Measurements from ENCODE around the gene CABS1. TPM values are rescaled to one million over a fixed set of nuclear protein-coding genes. Genes with fewer than 3 reads are reported as not detected.

Gene CABS1
- total and polyA plus RNA-seq, 2 of the 8 experiments (the other 6 are each of a cell fraction or from before 2014, with no cell fraction given): 0.03 TPM; not detected in 1

DNA sequence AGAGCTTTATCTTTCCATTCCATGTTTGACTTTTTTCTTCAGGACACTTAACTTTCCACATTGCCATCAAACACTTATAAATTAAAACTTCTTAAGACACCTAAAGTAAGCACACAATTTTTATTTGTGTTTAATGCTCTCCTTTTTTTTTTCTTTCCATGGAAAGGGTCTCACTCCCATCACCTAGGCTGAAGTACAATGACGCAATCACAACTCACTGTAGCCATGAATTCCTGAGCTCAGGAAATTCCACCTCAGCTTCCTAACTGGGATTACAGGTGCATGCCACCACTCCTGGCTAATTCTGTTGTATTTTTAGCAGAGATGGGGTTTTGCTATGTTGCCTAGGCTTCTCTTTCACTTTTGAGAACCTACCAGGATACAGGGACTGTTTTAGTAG lies 33.0 kb downstream of the CABS1 start:
- no peaks in the 10 kb centered on the region for H3K79me1 ChIP-seq (ENCODE audit: low read depth, low read length)
- H3K79me2 ChIP-seq (ENCODE audit: control insufficient read depth in 1 of 2, insufficient read depth in 2 of 2, low read length in 2 of 2): no peaks in the 10 kb centered on the region
- H4K20me1 ChIP-seq (replicated peaks in 1 of 2; ENCODE audit: control insufficient read depth in 1 of 2, insufficient read depth in 2 of 2, low read length in 2 of 2): no peaks in the 10 kb centered on the region
- no peak overlapping the region for H3K27ac ChIP-seq (ENCODE audit: low read depth, low read length)
- H2AFZ ChIP-seq (ENCODE audit: low read length): no peak overlapping the region
- no peak overlapping the region for H3K4ac ChIP-seq (replicated peaks; ENCODE audit: insufficient read length, low read depth, low read length)
- H3K23me2 ChIP-seq (ENCODE audit: low read depth, low read length): no peaks in the 10 kb centered on the region
- H2BK5ac ChIP-seq (ENCODE audit: low read depth, low read length): no peak overlapping the region
- H3K18ac ChIP-seq (ENCODE audit: extremely low read depth, low read length): no peak overlapping the region
- CTCF ChIA-PET (ENCODE audit: partially characterized antibody): interaction anchor here (0.7 to 1.6 kb wide), 4 partner anchors 24 to 184 kb away, joined by 3 to 5 read pairs (median 3); no protein-coding TSS in a partner anchor
- H3K23ac ChIP-seq (ENCODE audit: insufficient read length): no peak overlapping the region
- TF ChIP-seq TAF7 (optimal IDR thresholded peaks at IDR 0.05; ENCODE audit: borderline replicate concordance, low read depth, low read length) (no peak), TBP (IDR thresholded peaks at IDR 0.05; ENCODE audit: low read depth, low read length) (no peak), CEBPB (IDR thresholded peaks at IDR 0.05; ENCODE audit: low read depth, low read length) (peak; percentile 93)
- no peak overlapping the region for H3K4me2 ChIP-seq (ENCODE audit: insufficient read depth in 1 of 2, low read depth in 2 of 2, low read length in 2 of 2)
- H3K27me3 ChIP-seq (replicated peaks in 1 of 4; ENCODE audit: control insufficient read depth in 3 of 4, extremely low read depth in 1 of 4, insufficient read depth in 3 of 4, low read length in 3 of 4): no peaks in the 10 kb centered on the region
- no peaks in the 10 kb centered on the region for H3K9me3 ChIP-seq (ENCODE audit: insufficient read depth in 2 of 2, low read depth in 1 of 2, low read length in 1 of 2)
- H3K14ac ChIP-seq (ENCODE audit: insufficient read length): no peak overlapping the region
- no peaks in the 10 kb centered on the region for H3K36me3 ChIP-seq (ENCODE audit: control insufficient read depth in 2 of 4, insufficient read depth in 4 of 4, low read length in 3 of 4)
- no peak overlapping the region for H2BK12ac ChIP-seq (ENCODE audit: low read depth, low read length)
- H3K9ac ChIP-seq (replicated peaks in 1 of 4; ENCODE audit: extremely low read depth in 1 of 4, low read depth in 3 of 4, low read length in 3 of 4): no peak overlapping the region
- no peak overlapping the region for H2BK20ac ChIP-seq (ENCODE audit: low read length)
- no peak for DNase-seq (ENCODE audit: low read depth in 1 of 2, low spot score in 2 of 2)
- no peak overlapping the region for H3K4me3 ChIP-seq (ENCODE audit: extremely low read depth in 1 of 4, insufficient read depth in 2 of 4, low read depth in 3 of 4, low read length in 4 of 4)
- no peaks in the 10 kb centered on the region for H3K4me1 ChIP-seq (replicated peaks in 1 of 4; ENCODE audit: control insufficient read depth in 3 of 4, insufficient read depth in 4 of 4, low read length in 3 of 4)
- no peak overlapping the region for H3K56ac ChIP-seq (replicated peaks; ENCODE audit: insufficient read length, low read depth, low read length)
- no peak overlapping the region for H4K5ac ChIP-seq (ENCODE audit: insufficient read length, low read depth, low read length)
- H2AK5ac ChIP-seq (ENCODE audit: low read depth, low read length): no peak overlapping the region
- POLR2A ChIA-PET (ENCODE audit: partially characterized antibody): no interaction called here
- no peak overlapping the region for H4K91ac ChIP-seq (replicated peaks; ENCODE audit: insufficient read length, low read length)
- H2BK120ac ChIP-seq (replicated peaks; ENCODE audit: low read depth, low read length): no peak overlapping the region
- H2BK15ac ChIP-seq (ENCODE audit: low read length): no peak overlapping the region
- H4K8ac ChIP-seq (ENCODE audit: extremely low read depth, insufficient read depth, low read length): no peak overlapping the region
- no peak for FAIRE-seq
- WGBS, 2 experiments (ENCODE audit: extremely low coverage in 1 of 2, insufficient coverage in 1 of 2, insufficient read length in 1 of 2, insufficient replicate concordance in 2 of 2, low coverage in 1 of 2, low lambda C conversion rate in 2 of 2, missing lambda C conversion rate in 1 of 2): 93% methylated on average over 1 of the region's 1 CpG; no CpG with 5 or more reads in 1 of the 2 experiments
